Activated B cell treated with CpG ODN at 0.5 μM for 24 hours (primary cell): ENCODE data around the gene B3GNT2. TPM values are rescaled to one million over a fixed set of nuclear protein-coding genes. Genes with fewer than 3 reads are reported as not detected.

Experiments used
- ATAC-seq: fragments of 200-7000 bp; cut with Tn5 transposase; one replicate; pipeline ENCODE4 v1.10.0; 2021; ENCODE audit warnings: low read depth, mild to moderate bottlenecking, moderate library complexity
- CTCF ChIA-PET: fragments of 350-600 bp; sonication (Branson Sonifier 250); formaldehyde crosslinking; loops from one replicate; lab custom pipeline; 2021; ENCODE audit warnings: antibody characterized with exemption; lab: Charles Lee
- POLR2A ChIA-PET: fragments of 350-600 bp; sonication (Branson Sonifier 250); formaldehyde crosslinking; loops from one replicate; lab custom pipeline; 2021; ENCODE audit warnings: antibody characterized with exemption; lab: Charles Lee
- DNase-seq: peaks from one replicate; pipeline ENCODE4 v3.0.0; 2022
- H3K27ac Mint-ChIP-seq: one replicate; pipeline ENCODE4 v1.8.0; 2020; ENCODE audit warnings: mixed read lengths
- H3K27me3 Mint-ChIP-seq: one replicate; pipeline ENCODE4 v1.8.0; 2021; ENCODE audit warnings: mixed read lengths
- H3K36me3 Mint-ChIP-seq: one replicate; pipeline ENCODE4 v1.8.0; 2021; ENCODE audit warnings: low read depth, mixed read lengths
- H3K4me1 Mint-ChIP-seq: one replicate; pipeline ENCODE4 v1.8.0; 2021; ENCODE audit warnings: mixed read lengths
- H3K4me3 Mint-ChIP-seq: one replicate; pipeline ENCODE4 v1.8.0; 2020; ENCODE audit warnings: mild to moderate bottlenecking, mixed read lengths
- H3K9me3 Mint-ChIP-seq: one replicate; pipeline ENCODE4 v1.8.0; 2020; ENCODE audit warnings: mixed read lengths
- CTCF ChIP-seq: fragments of 200-600 bp; IDR thresholded peaks from one replicate; pipeline ENCODE4 v1.8.0; 2022; ENCODE audit warnings: antibody characterized with exemption, mild to moderate bottlenecking
- intact Hi-C: fragments of 100-400 bp; cut with micrococcal nuclease; formaldehyde crosslinking; loops from one replicate; pipeline ENCODE4 v1.15.1; 2024
- total RNA-seq: library from RNA; stranded (reverse); gene quantifications from 2 replicates; pipeline ENCODE4 v1.2.3, GENCODE V29; 2022

The B3GNT2 gene
- total RNA-seq, 1 donor from 2014 or later, result 34.9 TPM

- TF ChIP-seq CTCF, result no peak
- Mint-ChIP-seq H3K27ac (no peak overlapping the region), H3K9me3 (no peaks in the 10 kb centered on the region), H3K27me3 (no peaks in the 10 kb centered on the region), H3K4me3 (no peak overlapping the region), H3K36me3 (peaks cover 57% of the 10 kb centered on the region), H3K4me1 (peaks cover 44% of the 10 kb centered on the region)
- no peak for ATAC-seq
- no peak for DNase-seq
- ChIA-PET POLR2A (no interaction called here), CTCF (no interaction called here)
- intact Hi-C loops, result no loop called here
Measured at GRCh38 chr2:62224976-62225375, 29.1 kb downstream of the B3GNT2 start.

GRCh38 chr2:62227386-62228075 lies 31.6 kb downstream of the B3GNT2 start:
- no peak for DNase-seq
- H3K27ac Mint-ChIP-seq, result no peak overlapping the region
- no peaks in the 10 kb centered on the region for H3K27me3 Mint-ChIP-seq

GRCh38 chr2:62229082-62229605 lies 33.2 kb downstream of the B3GNT2 start:
- Mint-ChIP-seq H3K36me3 (peaks cover 27% of the 10 kb centered on the region), H3K27ac (no peak overlapping the region), H3K27me3 (no peaks in the 10 kb centered on the region), H3K4me1 (peaks cover 21% of the 10 kb centered on the region), H3K9me3 (no peaks in the 10 kb centered on the region), H3K4me3 (no peak overlapping the region)
- DNase-seq, result no peak
- POLR2A ChIA-PET, result no interaction called here
- intact Hi-C loops, result no loop called here
- no peak for ATAC-seq
- CTCF ChIA-PET, result no interaction called here
- TF ChIP-seq CTCF, result no peak

More at GRCh38 chr2:62227386-62228075, 31.6 kb downstream of the B3GNT2 start:
- intact Hi-C loops, result no loop called here
- no peak for TF ChIP-seq CTCF
- H3K4me1 Mint-ChIP-seq, result peaks cover 22% of the 10 kb centered on the region
- no peak for ATAC-seq
- no peaks in the 10 kb centered on the region for H3K9me3 Mint-ChIP-seq
- POLR2A ChIA-PET, result interaction anchor here (0.6 kb wide), 1 partner anchor 234 kb away, joined by 4 read pairs; no protein-coding TSS in a partner anchor
- no peak overlapping the region for H3K4me3 Mint-ChIP-seq
- CTCF ChIA-PET, result no interaction called here
- H3K36me3 Mint-ChIP-seq, result peaks cover 42% of the 10 kb centered on the region

GRCh38 chr2:62231541-62231940 lies 35.6 kb downstream of the B3GNT2 start:
- Mint-ChIP-seq H3K36me3 (peaks cover 6% of the 10 kb centered on the region), H3K4me1 (peaks cover 21% of the 10 kb centered on the region), H3K27me3 (no peaks in the 10 kb centered on the region), H3K4me3 (no peak overlapping the region), H3K27ac (no peak overlapping the region), H3K9me3 (no peaks in the 10 kb centered on the region)
- ChIA-PET POLR2A (no interaction called here), CTCF (no interaction called here)
- TF ChIP-seq CTCF, result no peak
- ATAC-seq, result no peak
- intact Hi-C loops, result no loop called here
- DNase-seq, result no peak

- Mint-ChIP-seq H3K36me3 (no peaks in the 10 kb centered on the region), H3K4me3 (no peak overlapping the region), H3K27ac (no peak overlapping the region), H3K27me3 (no peaks in the 10 kb centered on the region), H3K4me1 (peaks cover 10% of the 10 kb centered on the region), H3K9me3 (no peaks in the 10 kb centered on the region)
- intact Hi-C loops, result no loop called here
- no peak for ATAC-seq
- DNase-seq, result no peak
- TF ChIP-seq CTCF, result no peak
- POLR2A ChIA-PET, result no interaction called here
- CTCF ChIA-PET, result no interaction called here
Measured at GRCh38 chr2:62234755-62235655, 39.1 kb downstream of the B3GNT2 start.
